ENCODE measurements around the gene SNRPD2. TPM values are rescaled to one million over a fixed set of nuclear protein-coding genes. Genes with fewer than 3 reads are reported as not detected.

The SNRPD2 gene
- total RNA-seq, 1 experiment from 2014 or later: 213 TPM

Small RNA genes lying within 50 kb of the gene (small RNA-seq; reads per million reads assigned to genes)
- gene MIR642A (0 to 0.12 reads per million in 2 experiments), gene RN7SL836P (0.02 to 1.8 reads per million in 2 experiments)

Other genes with a start within 250 kb of the SNRPD2 start
- gene FOSB, start 224.0 kb downstream of the SNRPD2 start, total RNA-seq (2014; rRNA removed; shearing (Covaris generic)): 1.7 and 1.9 TPM in 2 replicates
- 0.79 and 1.6 TPM in 2 replicates for gene RTN2, start 194.9 kb downstream of the SNRPD2 start, total RNA-seq (2014; rRNA removed; shearing (Covaris generic))
- gene PPM1N, start 193.5 kb downstream of the SNRPD2 start, total RNA-seq (2014; rRNA removed; shearing (Covaris generic)): 1.6 and 2.0 TPM in 2 replicates
- 45.4 and 50.3 TPM in 2 replicates for gene VASP, start 184.5 kb downstream of the SNRPD2 start, total RNA-seq (2014; rRNA removed; shearing (Covaris generic))
- 6.0 and 6.3 TPM in 2 replicates for gene OPA3, start 107.2 kb downstream of the SNRPD2 start, total RNA-seq (2014; rRNA removed; shearing (Covaris generic))
- 0.09 and 0.57 TPM in 2 replicates for gene GPR4, start 89.7 kb downstream of the SNRPD2 start, total RNA-seq (2014; rRNA removed; shearing (Covaris generic))
- gene EML2, start 52.6 kb downstream of the SNRPD2 start, total RNA-seq (2014; rRNA removed; shearing (Covaris generic)): 19.1 and 21.4 TPM in 2 replicates
- gene GIPR, start 23.7 kb downstream of the SNRPD2 start, total RNA-seq (2014; rRNA removed; shearing (Covaris generic)): 0.69 and 1.1 TPM in 2 replicates
- gene QPCTL, start 713 bp upstream of the SNRPD2 start, total RNA-seq (2014; rRNA removed; shearing (Covaris generic)): 6.3 and 6.6 TPM in 2 replicates
- gene FBXO46, start 38.9 kb upstream of the SNRPD2 start, total RNA-seq (2014; rRNA removed; shearing (Covaris generic)): 9.8 and 11.5 TPM in 2 replicates
- gene MEIOSIN, start 41.5 kb upstream of the SNRPD2 start, total RNA-seq (2014; rRNA removed; shearing (Covaris generic)): not detected in 2 replicates
- gene SIX5, start 77.3 kb upstream of the SNRPD2 start, total RNA-seq (2014; rRNA removed; shearing (Covaris generic)): 10.3 and 13.3 TPM in 2 replicates
- gene DMPK, start 90.5 kb upstream of the SNRPD2 start, total RNA-seq (2014; rRNA removed; shearing (Covaris generic)): 10.1 and 10.6 TPM in 2 replicates
- gene DMWD, start 100.9 kb upstream of the SNRPD2 start, total RNA-seq (2014; rRNA removed; shearing (Covaris generic)): 21.2 and 21.9 TPM in 2 replicates
- 0.05 TPM in 1 of 2 replicates, not detected in the other for gene RSPH6A, start 123.4 kb upstream of the SNRPD2 start, total RNA-seq (2014; rRNA removed; shearing (Covaris generic))
- gene SYMPK, start 171.2 kb upstream of the SNRPD2 start, total RNA-seq (2014; rRNA removed; shearing (Covaris generic)): 26.6 and 27.8 TPM in 2 replicates
- 0.14 TPM in 1 of 2 replicates, not detected in the other for gene FOXA3, start 172.4 kb upstream of the SNRPD2 start, total RNA-seq (2014; rRNA removed; shearing (Covaris generic))
- gene IRF2BP1, start 194.2 kb upstream of the SNRPD2 start, total RNA-seq (2014; rRNA removed; shearing (Covaris generic)): 19.2 and 19.7 TPM in 2 replicates
- 1.2 and 2.7 TPM in 2 replicates for gene MYPOP, start 210.7 kb upstream of the SNRPD2 start, total RNA-seq (2014; rRNA removed; shearing (Covaris generic))
- gene NANOS2, start 222.8 kb upstream of the SNRPD2 start, total RNA-seq (2014; rRNA removed; shearing (Covaris generic)): not detected in 2 replicates

Data from NCI-H460 (cell line).